Body of pancreas (tissue), 4 donors: Measurements from ENCODE around the gene LEFTY1. TPM values are rescaled to one million over a fixed set of nuclear protein-coding genes. Genes with fewer than 3 reads are reported as not detected.

ENCODE experiments used
- ATAC-seq: fragments of 150-250 bp; one replicate; pipeline ENCODE4 v1.9.1; 2016
- DNase-seq, 4 donors: peaks; one replicate each; pipeline ENCODE4 v3.0.0-alpha.2; 2019
- H3K27ac ChIP-seq, 4 donors: fragments of 200-600 bp; sonication (generic); 1 replicate in 3 of 4; 2 replicates in 1 of 4; pipeline versions ENCODE4 v1.5.1 to v1.6.1; 2016 to 2019; ENCODE audit warnings: mild to moderate bottlenecking in 1 of 4, mixed read lengths in 1 of 4, moderate library complexity in 1 of 4
- H3K27me3 ChIP-seq, 2 donors: fragments of 200-600 bp; sonication (generic); one replicate each; pipeline ENCODE4 v1.6.0; 2016; ENCODE audit warnings: mild to moderate bottlenecking in 1 of 2
- H3K36me3 ChIP-seq, 2 donors: fragments of 200-600 bp; sonication (generic); replicated peaks in 1 of 2; 2 replicates each; pipeline ENCODE4 v1.5.1; 2016; ENCODE audit warnings: low read depth in 2 of 2; ENCODE audit not compliant: insufficient read depth in 1 of 2
- H3K4me1 ChIP-seq: fragments of 200-600 bp; sonication (generic); one replicate; pipeline ENCODE4 v1.6.0; 2016
- H3K4me3 ChIP-seq, 2 donors: fragments of 200-600 bp; sonication (generic); 1 replicate in 1 of 2; 2 replicates in 1 of 2; pipeline ENCODE4 v1.5.1; 2016 to 2019
- H3K9me3 ChIP-seq, 3 donors: fragments of 200-600 bp; sonication (generic); 1 replicate in 2 of 3; 2 replicates in 1 of 3; pipeline ENCODE4 v1.5.1; 2016
- POLR2A ChIP-seq, 3 donors: fragments of 450-650 bp; IDR thresholded peaks; one replicate each; pipeline ENCODE4 v1.6.1; 2016; ENCODE audit warnings: antibody characterized with exemption in 3 of 3, mild to moderate bottlenecking in 2 of 3
- WGBS, 2 donors: methylation state at CpG; one replicate each; pipeline ENCODE4 v1.1.5; 2017; 5-methylcytosine and 5-hydroxymethylcytosine counted together
- intact Hi-C: fragments of 100-400 bp; cut with DNase I; formaldehyde crosslinking; loops from one replicate; pipeline ENCODE4 v1.15.1; 2023
- total RNA-seq, 2 donors: library from RNA; depleted of rRNA; stranded (reverse); fragments of >200 nt; gene quantifications; one replicate each; pipeline ENCODE4 v1.1.0, GENCODE V29; 2016
- TF ChIP-seq, protein P1 (sequence below), 7 experiments: fragments of 450-650 bp in 4 of 7; fragments of 200-600 bp in 3 of 7; sonication (generic) in 3 of 7; IDR thresholded peaks; one replicate each; pipeline ENCODE4 v1.5.1; 2016 to 2019; ENCODE audit warnings: antibody characterized with exemption in 7 of 7

The LEFTY1 gene
- total RNA-seq, 2 donors from 2014 or later = 138 to 153 TPM

DNA sequence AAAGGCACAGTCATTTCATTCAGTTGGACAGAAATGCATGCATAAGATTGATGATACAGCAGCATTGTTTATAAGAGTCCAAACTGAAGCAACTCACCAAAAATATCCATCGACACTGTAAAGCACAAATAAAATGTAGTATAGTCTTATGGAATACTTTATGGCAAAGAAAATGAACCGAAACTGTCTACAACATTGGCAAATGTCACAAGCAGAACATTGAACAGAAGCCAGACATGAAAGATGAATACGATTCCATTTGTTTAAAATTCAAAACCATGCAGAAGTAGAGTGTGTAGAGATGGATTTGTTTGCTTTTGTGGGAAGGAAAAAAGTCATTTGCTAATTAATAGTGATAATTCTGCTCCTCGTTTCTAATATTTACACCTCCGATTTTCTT is 7.5 kb upstream of the LEFTY1 start:
- ATAC-seq (no peak), DNase-seq (no peak)
- Histone ChIP-seq H3K4me1 (peaks cover 37% of the 10 kb centered on the region), H3K27me3 (no peaks in the 10 kb centered on the region), H3K9me3 (no peaks in the 10 kb centered on the region), H3K27ac (peak overlapping the region; percentile 78 to 84 (median 82)), H3K4me3 (no peak overlapping the region), H3K36me3 (no peaks in the 10 kb centered on the region)
- TF ChIP-seq POLR2A (IDR thresholded peaks at IDR 0.05) = no peak
- intact Hi-C loops = no loop called here
- 59 to 62% methylated on average over 5 of the region's 5 CpGs for WGBS, 2 donors

DNA sequence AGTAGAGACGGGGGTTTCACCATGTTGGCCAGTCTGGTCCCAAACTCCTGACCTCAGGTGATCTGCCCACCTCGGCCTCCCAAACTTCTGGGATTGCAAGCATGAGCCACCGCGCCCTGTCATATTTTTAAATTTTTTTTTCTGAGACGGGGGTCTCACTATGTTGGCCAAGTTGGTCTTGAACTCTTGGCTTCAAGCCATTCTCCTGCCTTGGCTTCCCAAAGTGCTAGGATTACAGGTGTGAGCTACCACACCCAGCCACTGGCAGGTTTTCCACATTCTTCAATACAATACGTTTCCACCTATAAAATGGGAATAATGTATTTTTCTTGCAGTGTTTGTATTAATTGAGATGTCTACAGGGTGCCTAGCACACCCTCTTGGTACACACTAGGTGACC is 3.4 kb upstream of the LEFTY1 start:
- H3K36me3 ChIP-seq = no peaks in the 10 kb centered on the region
- H3K4me1 ChIP-seq = peaks cover 71% of the 10 kb centered on the region
- no peaks in the 10 kb centered on the region for H3K9me3 ChIP-seq
- H3K27me3 ChIP-seq = no peaks in the 10 kb centered on the region
- H3K4me3 ChIP-seq = no peak overlapping the region
- no peak for DNase-seq
- 93% methylated on average over 6 of the region's 6 CpGs for WGBS, 2 donors
- TF ChIP-seq POLR2A (IDR thresholded peaks at IDR 0.05) = no peak
- TF ChIP-seq, protein P1, sequence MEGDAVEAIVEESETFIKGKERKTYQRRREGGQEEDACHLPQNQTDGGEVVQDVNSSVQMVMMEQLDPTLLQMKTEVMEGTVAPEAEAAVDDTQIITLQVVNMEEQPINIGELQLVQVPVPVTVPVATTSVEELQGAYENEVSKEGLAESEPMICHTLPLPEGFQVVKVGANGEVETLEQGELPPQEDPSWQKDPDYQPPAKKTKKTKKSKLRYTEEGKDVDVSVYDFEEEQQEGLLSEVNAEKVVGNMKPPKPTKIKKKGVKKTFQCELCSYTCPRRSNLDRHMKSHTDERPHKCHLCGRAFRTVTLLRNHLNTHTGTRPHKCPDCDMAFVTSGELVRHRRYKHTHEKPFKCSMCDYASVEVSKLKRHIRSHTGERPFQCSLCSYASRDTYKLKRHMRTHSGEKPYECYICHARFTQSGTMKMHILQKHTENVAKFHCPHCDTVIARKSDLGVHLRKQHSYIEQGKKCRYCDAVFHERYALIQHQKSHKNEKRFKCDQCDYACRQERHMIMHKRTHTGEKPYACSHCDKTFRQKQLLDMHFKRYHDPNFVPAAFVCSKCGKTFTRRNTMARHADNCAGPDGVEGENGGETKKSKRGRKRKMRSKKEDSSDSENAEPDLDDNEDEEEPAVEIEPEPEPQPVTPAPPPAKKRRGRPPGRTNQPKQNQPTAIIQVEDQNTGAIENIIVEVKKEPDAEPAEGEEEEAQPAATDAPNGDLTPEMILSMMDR (IDR thresholded peaks at IDR 0.05) = no peak
- peak overlapping the region in 3 of 4 donors; percentile 96 for H3K27ac ChIP-seq
- ATAC-seq = no peak
- intact Hi-C loops = no loop called here

DNA sequence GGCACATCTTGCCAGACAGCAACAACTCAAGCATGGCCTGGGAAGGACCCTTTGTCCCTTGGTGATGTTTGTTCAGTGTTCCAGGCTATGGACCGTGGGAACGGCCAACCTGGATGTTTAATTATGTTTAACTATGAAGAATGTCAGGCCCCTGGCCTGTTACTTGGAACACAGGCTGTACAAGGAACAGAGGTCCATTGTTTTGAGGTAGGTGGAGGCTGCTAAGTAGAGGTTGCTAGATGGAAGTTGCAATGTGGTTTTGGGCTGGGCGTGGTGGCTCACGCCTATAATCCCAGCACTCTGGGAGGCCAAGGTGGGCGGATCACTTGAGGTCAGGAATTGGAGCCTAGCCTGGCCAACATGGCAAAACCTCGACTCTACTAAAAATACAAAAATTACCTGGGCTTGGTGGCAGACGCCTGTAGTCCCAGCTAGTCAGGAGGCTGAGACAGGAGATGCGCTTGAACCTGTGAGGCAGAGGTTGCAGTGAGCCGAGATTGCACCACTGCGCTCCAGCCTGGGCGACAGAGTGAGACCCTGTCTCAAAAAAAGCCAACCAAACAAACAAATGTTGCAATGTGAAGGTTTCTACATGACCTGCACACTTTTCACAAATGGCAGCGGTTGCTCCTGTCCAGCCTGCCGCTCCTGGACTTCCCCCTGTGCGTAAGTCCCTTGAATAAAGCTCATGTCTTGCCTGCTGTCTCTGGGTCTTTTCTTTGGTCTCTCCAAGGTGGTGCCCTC is 2.5 kb upstream of the LEFTY1 start:
- TF ChIP-seq, protein P1 (IDR thresholded peaks at IDR 0.05) = no peak
- TF ChIP-seq POLR2A (IDR thresholded peaks at IDR 0.05) = peak in 2 of 3 donors; percentile 49 to 52
- Histone ChIP-seq H3K36me3 (no peaks in the 10 kb centered on the region), H3K9me3 (no peaks in the 10 kb centered on the region), H3K27me3 (no peaks in the 10 kb centered on the region), H3K27ac (peak overlapping the region; percentile 93 to 96 (median 96)), H3K4me3 (no peak overlapping the region), H3K4me1 (peaks cover 71% of the 10 kb centered on the region)
- peak; percentile 86 for ATAC-seq
- intact Hi-C loops = no loop called here
- 42 to 60% methylated on average over 13 to 14 of the region's 14 CpGs for WGBS, 2 donors
- peak; percentile 86 to 95 (median 90) for DNase-seq

DNA sequence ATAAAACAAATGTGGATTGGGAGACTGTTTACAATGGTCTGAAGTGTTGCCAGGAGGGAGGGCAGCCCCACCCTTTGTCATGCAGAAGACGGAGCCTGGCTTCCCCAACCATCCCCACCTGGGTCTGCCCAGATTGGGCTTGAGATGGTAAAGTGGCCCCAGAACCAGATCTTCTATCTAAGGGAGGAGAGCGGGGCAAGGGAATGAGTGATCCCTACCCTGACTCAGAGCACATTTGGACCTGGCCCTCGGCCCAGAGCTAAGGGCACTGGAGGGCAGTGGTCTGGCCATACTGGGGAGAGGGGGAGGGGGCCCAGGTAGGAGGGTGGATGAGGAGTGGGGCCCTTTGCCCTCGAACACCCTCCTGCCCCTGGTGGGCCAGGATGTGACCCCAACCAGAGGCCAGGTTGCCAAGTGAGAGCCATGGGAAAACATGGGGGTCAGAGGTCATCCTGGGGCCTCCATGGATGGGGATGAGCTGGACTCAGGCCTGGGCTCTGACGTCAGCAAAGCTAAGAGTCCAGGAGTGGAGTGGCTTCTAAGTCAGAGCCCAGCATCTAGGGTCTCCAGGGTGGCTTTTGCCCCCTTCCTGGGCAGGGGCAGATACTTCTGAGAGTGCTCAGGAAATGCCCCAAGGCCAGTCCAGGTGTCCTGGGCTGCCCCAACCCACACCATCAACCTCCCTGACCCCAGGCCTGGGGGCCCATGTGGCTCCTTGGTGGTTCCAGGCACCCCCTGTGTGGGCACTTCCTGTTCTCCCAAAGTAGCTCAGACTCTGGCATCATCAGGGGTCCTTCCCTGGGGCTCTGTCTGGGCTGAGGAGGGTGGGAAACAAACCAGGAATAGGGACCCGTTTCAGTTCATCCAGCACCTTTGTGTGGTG is 1.6 kb upstream of the LEFTY1 start:
- Histone ChIP-seq H3K27ac (peak overlapping the region; percentile 93 to 96 (median 96)), H3K9me3 (no peaks in the 10 kb centered on the region), H3K27me3 (no peaks in the 10 kb centered on the region), H3K4me3 (no peak overlapping the region), H3K4me1 (peaks cover 67% of the 10 kb centered on the region), H3K36me3 (no peaks in the 10 kb centered on the region)
- 32 to 34% methylated on average over 5 to 6 of the region's 6 CpGs for WGBS, 2 donors
- ATAC-seq = peak; percentile 21
- DNase-seq = peak in 3 of 4 donors; percentile 38 to 66 (median 58)
- TF ChIP-seq POLR2A (IDR thresholded peaks at IDR 0.05) = no peak
- TF ChIP-seq, protein P1 (IDR thresholded peaks at IDR 0.05) = no peak
- intact Hi-C loops = no loop called here

DNA sequence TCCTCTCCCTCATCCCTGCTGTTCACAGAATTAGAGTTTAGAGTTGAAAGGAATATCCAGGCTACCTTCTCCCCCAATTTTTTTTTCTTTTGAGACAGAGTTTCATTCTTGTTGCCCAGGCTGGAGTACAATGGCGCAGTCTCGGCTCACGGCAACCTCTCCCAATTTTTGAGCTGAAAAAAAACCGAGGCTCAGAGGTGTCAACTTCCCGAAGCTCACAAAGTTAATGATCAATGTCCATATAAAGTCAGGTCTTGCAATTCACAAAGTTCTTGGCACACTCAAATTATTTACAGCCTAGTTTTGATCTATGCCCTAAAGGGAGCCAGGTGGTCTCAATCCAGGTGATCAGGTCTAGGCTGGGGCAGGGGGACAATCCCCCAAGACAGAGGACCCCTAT is 797 bp upstream of the LEFTY1 start:
- 35 to 53% methylated on average over 5 of the region's 5 CpGs for WGBS, 2 donors
- no peaks in the 10 kb centered on the region for H3K9me3 ChIP-seq
- no peaks in the 10 kb centered on the region for H3K27me3 ChIP-seq
- intact Hi-C loops = no loop called here
- H3K4me1 ChIP-seq = peaks cover 67% of the 10 kb centered on the region
- DNase-seq (no peak), ATAC-seq (no peak)
- TF ChIP-seq POLR2A (IDR thresholded peaks at IDR 0.05) = no peak
- TF ChIP-seq, protein P1 (IDR thresholded peaks at IDR 0.05) = no peak
- H3K4me3 ChIP-seq = no peak overlapping the region
- peak overlapping the region; percentile 93 to 96 (median 96) for H3K27ac ChIP-seq
- H3K36me3 ChIP-seq = no peaks in the 10 kb centered on the region
